NCI-H1694 (cell line): Measurements from ENCODE around the gene SLC22A13.
"Not testable (repeated sequence)": the region's sequence is repeated elsewhere in the genome, so short reads cannot be mapped to it uniquely, and the experiment has no call there.

ENCODE experiments used
- DNase-seq: peaks from one replicate; lab custom pipeline; 2025; lab: John Stamatoyannopoulos, UW

SLC22A13 gene

GRCh38 chr3:38264353-38264771, 1.2 kb upstream of the SLC22A13 start:
- DNase-seq: no peak

- DNase-seq: no peak
These were observed 833 bp upstream of the SLC22A13 start for GRCh38 chr3:38264779-38265178.

GRCh38 chr3:38266810-38267209, 1.2 kb downstream of the SLC22A13 start:
- no peak for DNase-seq

- no peak for DNase-seq
These were observed 2.0 kb downstream of the SLC22A13 start for GRCh38 chr3:38267662-38268061.

GRCh38 chr3:38268087-38268486, 2.5 kb downstream of the SLC22A13 start:
- DNase-seq: no peak

GRCh38 chr3:38268522-38268921, 2.9 kb downstream of the SLC22A13 start:
- DNase-seq: no peak

- no peak for DNase-seq
These were observed 5.0 kb downstream of the SLC22A13 start for GRCh38 chr3:38270606-38271005.

- no peak for DNase-seq
These were observed 5.9 kb downstream of the SLC22A13 start for GRCh38 chr3:38271553-38271952.

GRCh38 chr3:38274864-38275649, 9.4 kb downstream of the SLC22A13 start:
- DNase-seq: no peak

- no peak for DNase-seq
These were observed 10.0 kb downstream of the SLC22A13 start for GRCh38 chr3:38275658-38276057.

- no peak for DNase-seq
These were observed 10.7 kb downstream of the SLC22A13 start for GRCh38 chr3:38276081-38276916.

GRCh38 chr3:38276917-38277630, 11.5 kb downstream of the SLC22A13 start:
- no peak for DNase-seq

GRCh38 chr3:38278841-38279240, 13.2 kb downstream of the SLC22A13 start:
- DNase-seq: no peak

- no peak for DNase-seq
These were observed 16.5 kb downstream of the SLC22A13 start, which contains the start of gene SLC22A14 for GRCh38 chr3:38281895-38282686. SLC22A14 (plus strand) TSS chr3:38282294; CDS start chr3:38306027, 23,733 bp downstream.

- no peak for DNase-seq
These were observed 18.5 kb downstream of the SLC22A13 start for GRCh38 chr3:38283810-38284755.

- DNase-seq: no peak
These were observed 19.1 kb downstream of the SLC22A13 start for GRCh38 chr3:38284756-38285150.

GRCh38 chr3:38289286-38290217, 23.9 kb downstream of the SLC22A13 start:
- DNase-seq: not testable (repeated sequence)

GRCh38 chr3:38297053-38297452, 31.4 kb downstream of the SLC22A13 start:
- DNase-seq: not testable (repeated sequence)

- no peak for DNase-seq
These were observed 31.9 kb downstream of the SLC22A13 start for GRCh38 chr3:38297537-38297936.
